Liver (tissue), 9 donors: ENCODE results near the gene TBL1Y. TPM values are rescaled to one million over a fixed set of nuclear protein-coding genes. Genes with fewer than 3 reads are reported as not detected.

Experiments used
- DNase-seq: peaks from one replicate; pipeline ENCODE4 v3.0.0-alpha.2; 2017; ENCODE audit warnings: low spot score
- H3K27ac ChIP-seq, 2 donors: one replicate each; pipeline ENCODE4 v1.7.0; 2013; ENCODE audit warnings: inconsistent platforms in 2 of 2, low read length in 2 of 2, control low read depth in 1 of 2, low read depth in 1 of 2, mild to moderate bottlenecking in 1 of 2
- H3K27me3 ChIP-seq, 4 donors: one replicate each; pipeline versions ENCODE4 v1.6.1 to v1.7.0; 2013; ENCODE audit warnings: low read length in 3 of 4, inconsistent platforms in 1 of 4, mild to moderate bottlenecking in 1 of 4, moderate library complexity in 1 of 4; ENCODE audit not compliant: control insufficient read depth in 4 of 4, insufficient read depth in 4 of 4
- H3K36me3 ChIP-seq, 4 donors: one replicate each; pipeline versions ENCODE4 v1.6.1 to v1.7.0; 2013; ENCODE audit warnings: low read length in 3 of 4, mild to moderate bottlenecking in 3 of 4, low read depth in 1 of 4, moderate library complexity in 1 of 4; ENCODE audit not compliant: control insufficient read depth in 4 of 4, insufficient read depth in 3 of 4
- H3K4me1 ChIP-seq, 4 donors: one replicate each; pipeline versions ENCODE4 v1.6.1 to v1.7.0; 2013; ENCODE audit warnings: low read length in 3 of 4, mild to moderate bottlenecking in 3 of 4, moderate library complexity in 1 of 4; ENCODE audit not compliant: control insufficient read depth in 4 of 4, insufficient read depth in 4 of 4
- H3K4me3 ChIP-seq, 3 donors: one replicate each; pipeline versions ENCODE4 v1.6.1 to v1.7.0; 2013; ENCODE audit warnings: low read length in 3 of 3, control low read depth in 1 of 3, low read depth in 1 of 3, mild to moderate bottlenecking in 1 of 3
- H3K9ac ChIP-seq, 2 donors: one replicate each; pipeline ENCODE4 v1.7.0; 2013; ENCODE audit warnings: low read length in 2 of 2, mild to moderate bottlenecking in 2 of 2, moderate library complexity in 2 of 2, control low read depth in 1 of 2, low read depth in 1 of 2
- H3K9me3 ChIP-seq, 4 donors: one replicate each; pipeline versions ENCODE4 v1.6.1 to v1.7.0; 2013; ENCODE audit warnings: low read length in 3 of 4; ENCODE audit not compliant: control insufficient read depth in 4 of 4
- EGR1 ChIP-seq, 2 donors: IDR thresholded peaks; 2 replicates each; pipeline ENCODE4 v1.6.1; 2016 to 2018; ENCODE audit warnings: antibody characterized with exemption in 2 of 2, low read depth in 2 of 2
- FOXA2 ChIP-seq: IDR thresholded peaks from 2 replicates; pipeline ENCODE4 v1.6.1; 2016; ENCODE audit warnings: antibody characterized with exemption
- GABPA ChIP-seq, 2 donors: IDR thresholded peaks in 1 of 2; conservative IDR thresholded peaks in 1 of 2; 2 replicates each; pipeline ENCODE4 v1.6.1; 2016; ENCODE audit warnings: antibody characterized with exemption in 2 of 2, mild to moderate bottlenecking in 1 of 2, moderate library complexity in 1 of 2
- HNF4G ChIP-seq: IDR thresholded peaks from 2 replicates; pipeline ENCODE4 v1.6.1; 2016; ENCODE audit warnings: antibody characterized with exemption
- JUND ChIP-seq, 2 donors: IDR thresholded peaks; 2 replicates each; pipeline ENCODE4 v1.6.1; 2016; ENCODE audit warnings: antibody characterized with exemption in 2 of 2
- NR2F2 ChIP-seq: IDR thresholded peaks from 2 replicates; pipeline ENCODE4 v1.6.1; 2016; ENCODE audit warnings: antibody characterized with exemption
- RAD21 ChIP-seq, 2 donors: IDR thresholded peaks; 2 replicates each; pipeline ENCODE4 v1.6.1; 2016; ENCODE audit warnings: antibody characterized with exemption in 2 of 2, mild to moderate bottlenecking in 2 of 2
- WGBS: extraction: QIAGEN DNeasy Blood & Tissue Kit; methylation state at CpG from one replicate; pipeline ENCODE4 v1.1.7; 2013; 5-methylcytosine and 5-hydroxymethylcytosine counted together
- polyA plus RNA-seq, 2 donors: library from polyadenylated mRNA; stranded (reverse) in 1 of 2; unstranded in 1 of 2; fragments of 200-250 nt in 1 of 2; fragments of >200 nt in 1 of 2; fragmentation: Nextera tagmentation in 1 of 2; extraction: Ambion mirVana in 1 of 2; gene quantifications; one replicate each; pipeline versions ENCODE4 v1.2.1 to v1.2.3, GENCODE V29; 2013 to 2015
- total RNA-seq, 2 donors: library from RNA; depleted of rRNA; stranded (reverse); fragments of >200 nt; gene quantifications; one replicate each; pipeline ENCODE4 v1.2.3, GENCODE V29; 2014
- TF ChIP-seq, protein P1 (sequence below): IDR thresholded peaks from 2 replicates; pipeline ENCODE4 v1.6.1; 2016; ENCODE audit warnings: antibody characterized with exemption
- TF ChIP-seq, protein P2 (sequence below): IDR thresholded peaks from 2 replicates; pipeline ENCODE4 v1.6.1; 2016; ENCODE audit warnings: antibody characterized with exemption, mild to moderate bottlenecking
- TF ChIP-seq, protein P3 (sequence below): IDR thresholded peaks from 2 replicates; pipeline ENCODE4 v1.6.1; 2016; ENCODE audit warnings: antibody characterized with exemption
- TF ChIP-seq, protein P4 (sequence below): IDR thresholded peaks from 2 replicates; pipeline ENCODE4 v1.6.1; 2016; ENCODE audit warnings: antibody characterized with exemption
- TF ChIP-seq, protein P5 (sequence below): fragments of 150-350 bp; IDR thresholded peaks from 2 replicates; pipeline ENCODE4 v1.5.1; 2017; ENCODE audit warnings: improper control_type of control experiment, low read depth, low read length; ENCODE audit not compliant: missing input control
- donor health status: healthy.
- donor health status: healthy.
- donor health status: healthy.
- donor health status: healthy.
- donor health status: healthy.

TBL1Y gene
- total and polyA plus RNA-seq, 4 donors, result 0.72 to 1.6 TPM; not detected in 2

DNA sequence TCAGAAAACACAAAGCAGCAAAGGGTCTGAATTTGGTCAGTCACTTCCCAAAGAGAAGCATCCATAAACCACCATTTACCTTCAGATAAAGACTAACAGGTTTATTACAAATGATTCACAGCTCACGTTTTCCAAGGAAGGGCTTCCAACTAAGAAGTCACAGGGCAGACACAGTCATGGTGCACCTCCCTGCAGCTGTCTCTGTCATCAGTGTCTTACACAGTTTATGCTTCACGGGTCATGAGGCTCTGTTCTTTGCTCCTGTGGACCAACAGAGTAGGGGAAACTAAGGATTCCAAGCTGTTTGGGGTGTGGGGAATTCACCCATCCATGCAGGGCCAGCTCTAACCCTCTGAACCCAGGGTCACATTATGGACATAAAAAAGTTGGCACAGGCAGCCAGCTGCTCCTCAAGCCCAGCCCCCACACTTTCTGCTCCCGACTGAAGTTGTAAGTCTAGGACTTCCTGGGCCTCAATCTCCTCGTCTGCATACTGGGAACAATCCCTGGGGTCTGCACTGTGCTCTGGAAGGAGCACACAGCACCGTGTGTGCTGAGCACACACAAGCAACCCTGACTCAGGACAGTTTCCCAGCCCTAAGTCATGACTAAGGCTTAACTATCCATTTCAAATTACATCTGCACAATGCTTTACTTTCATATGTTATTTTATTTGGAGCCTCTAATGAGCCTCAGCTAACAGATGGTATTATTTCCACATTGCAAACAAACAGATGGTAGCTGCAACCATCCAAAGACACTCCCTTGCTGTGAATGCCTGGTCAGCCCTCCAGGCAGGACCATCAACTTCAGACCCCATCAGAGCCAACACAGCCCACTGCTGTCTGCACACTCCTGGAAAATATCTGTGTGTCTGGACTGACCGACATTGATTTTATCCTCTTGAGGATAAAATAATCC is 214.9 kb downstream of the TBL1Y start:
- no peak for DNase-seq
- H3K36me3 ChIP-seq, result no peaks in the 10 kb centered on the region
- 50% methylated on average over 6 of the region's 6 CpGs for WGBS
- TF ChIP-seq, protein P1, sequence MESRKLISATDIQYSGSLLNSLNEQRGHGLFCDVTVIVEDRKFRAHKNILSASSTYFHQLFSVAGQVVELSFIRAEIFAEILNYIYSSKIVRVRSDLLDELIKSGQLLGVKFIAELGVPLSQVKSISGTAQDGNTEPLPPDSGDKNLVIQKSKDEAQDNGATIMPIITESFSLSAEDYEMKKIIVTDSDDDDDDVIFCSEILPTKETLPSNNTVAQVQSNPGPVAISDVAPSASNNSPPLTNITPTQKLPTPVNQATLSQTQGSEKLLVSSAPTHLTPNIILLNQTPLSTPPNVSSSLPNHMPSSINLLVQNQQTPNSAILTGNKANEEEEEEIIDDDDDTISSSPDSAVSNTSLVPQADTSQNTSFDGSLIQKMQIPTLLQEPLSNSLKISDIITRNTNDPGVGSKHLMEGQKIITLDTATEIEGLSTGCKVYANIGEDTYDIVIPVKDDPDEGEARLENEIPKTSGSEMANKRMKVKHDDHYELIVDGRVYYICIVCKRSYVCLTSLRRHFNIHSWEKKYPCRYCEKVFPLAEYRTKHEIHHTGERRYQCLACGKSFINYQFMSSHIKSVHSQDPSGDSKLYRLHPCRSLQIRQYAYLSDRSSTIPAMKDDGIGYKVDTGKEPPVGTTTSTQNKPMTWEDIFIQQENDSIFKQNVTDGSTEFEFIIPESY, result no peak
- TF ChIP-seq, protein P2, sequence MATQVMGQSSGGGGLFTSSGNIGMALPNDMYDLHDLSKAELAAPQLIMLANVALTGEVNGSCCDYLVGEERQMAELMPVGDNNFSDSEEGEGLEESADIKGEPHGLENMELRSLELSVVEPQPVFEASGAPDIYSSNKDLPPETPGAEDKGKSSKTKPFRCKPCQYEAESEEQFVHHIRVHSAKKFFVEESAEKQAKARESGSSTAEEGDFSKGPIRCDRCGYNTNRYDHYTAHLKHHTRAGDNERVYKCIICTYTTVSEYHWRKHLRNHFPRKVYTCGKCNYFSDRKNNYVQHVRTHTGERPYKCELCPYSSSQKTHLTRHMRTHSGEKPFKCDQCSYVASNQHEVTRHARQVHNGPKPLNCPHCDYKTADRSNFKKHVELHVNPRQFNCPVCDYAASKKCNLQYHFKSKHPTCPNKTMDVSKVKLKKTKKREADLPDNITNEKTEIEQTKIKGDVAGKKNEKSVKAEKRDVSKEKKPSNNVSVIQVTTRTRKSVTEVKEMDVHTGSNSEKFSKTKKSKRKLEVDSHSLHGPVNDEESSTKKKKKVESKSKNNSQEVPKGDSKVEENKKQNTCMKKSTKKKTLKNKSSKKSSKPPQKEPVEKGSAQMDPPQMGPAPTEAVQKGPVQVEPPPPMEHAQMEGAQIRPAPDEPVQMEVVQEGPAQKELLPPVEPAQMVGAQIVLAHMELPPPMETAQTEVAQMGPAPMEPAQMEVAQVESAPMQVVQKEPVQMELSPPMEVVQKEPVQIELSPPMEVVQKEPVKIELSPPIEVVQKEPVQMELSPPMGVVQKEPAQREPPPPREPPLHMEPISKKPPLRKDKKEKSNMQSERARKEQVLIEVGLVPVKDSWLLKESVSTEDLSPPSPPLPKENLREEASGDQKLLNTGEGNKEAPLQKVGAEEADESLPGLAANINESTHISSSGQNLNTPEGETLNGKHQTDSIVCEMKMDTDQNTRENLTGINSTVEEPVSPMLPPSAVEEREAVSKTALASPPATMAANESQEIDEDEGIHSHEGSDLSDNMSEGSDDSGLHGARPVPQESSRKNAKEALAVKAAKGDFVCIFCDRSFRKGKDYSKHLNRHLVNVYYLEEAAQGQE, result no peak
- TF ChIP-seq, protein P3, sequence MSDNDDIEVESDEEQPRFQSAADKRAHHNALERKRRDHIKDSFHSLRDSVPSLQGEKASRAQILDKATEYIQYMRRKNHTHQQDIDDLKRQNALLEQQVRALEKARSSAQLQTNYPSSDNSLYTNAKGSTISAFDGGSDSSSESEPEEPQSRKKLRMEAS, result no peak
- no peak for TF ChIP-seq EGR1 (IDR thresholded peaks at IDR 0.05; ENCODE audit: low read depth in 2 of 2)
- TF ChIP-seq NR2F2, result no peak
- TF ChIP-seq, protein P4, sequence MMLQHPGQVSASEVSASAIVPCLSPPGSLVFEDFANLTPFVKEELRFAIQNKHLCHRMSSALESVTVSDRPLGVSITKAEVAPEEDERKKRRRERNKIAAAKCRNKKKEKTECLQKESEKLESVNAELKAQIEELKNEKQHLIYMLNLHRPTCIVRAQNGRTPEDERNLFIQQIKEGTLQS, result no peak
- no peak for TF ChIP-seq JUND (IDR thresholded peaks at IDR 0.05)
- no peaks in the 10 kb centered on the region for H3K9me3 ChIP-seq
- H3K4me1 ChIP-seq, result no peaks in the 10 kb centered on the region
- no peak overlapping the region for H3K9ac ChIP-seq
- no peak overlapping the region for H3K27ac ChIP-seq
- H3K27me3 ChIP-seq, result peaks cover 0 to 2% (median 0%) of the 10 kb centered on the region in 4 donors
- no peak overlapping the region for H3K4me3 ChIP-seq

DNA sequence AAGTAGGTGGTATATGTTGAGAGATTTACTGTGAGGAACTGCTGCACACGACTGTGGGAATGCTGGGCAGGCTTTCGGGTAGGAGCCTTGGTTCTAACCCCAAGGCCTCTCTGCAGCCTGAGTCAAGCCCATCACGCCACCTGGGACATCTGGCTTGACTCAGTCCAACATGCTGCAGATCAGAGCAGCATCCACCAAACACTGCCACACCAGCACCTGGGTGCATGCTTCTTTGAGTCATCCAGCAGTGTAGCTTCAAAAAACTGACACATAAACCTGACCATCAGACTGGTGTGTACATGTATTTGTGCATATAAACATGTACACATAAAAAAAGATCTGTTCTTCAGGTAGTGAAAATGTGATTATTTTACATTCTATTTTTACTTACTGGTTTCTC is 217.7 kb downstream of the TBL1Y start:
- no peak overlapping the region for H3K9ac ChIP-seq
- H3K9me3 ChIP-seq, result no peaks in the 10 kb centered on the region
- H3K4me1 ChIP-seq, result no peaks in the 10 kb centered on the region
- H3K36me3 ChIP-seq, result no peaks in the 10 kb centered on the region
- H3K27me3 ChIP-seq, result no peaks in the 10 kb centered on the region
- DNase-seq, result no peak
- H3K4me3 ChIP-seq, result no peak overlapping the region
- WGBS, result 87% methylated on average over 3 of the region's 3 CpGs
- H3K27ac ChIP-seq, result no peak overlapping the region
- TF ChIP-seq, protein P4, result no peak
- TF ChIP-seq HNF4G (no peak), EGR1 (IDR thresholded peaks at IDR 0.05; ENCODE audit: low read depth in 2 of 2) (no peak), NR2F2 (no peak), GABPA (IDR thresholded peaks at IDR 0.05 in 1 of 2, conservative IDR thresholded peaks at IDR 0.05 in 1 of 2) (no peak), RAD21 (IDR thresholded peaks at IDR 0.05) (no peak), FOXA2 (no peak)
- TF ChIP-seq, protein P5, sequence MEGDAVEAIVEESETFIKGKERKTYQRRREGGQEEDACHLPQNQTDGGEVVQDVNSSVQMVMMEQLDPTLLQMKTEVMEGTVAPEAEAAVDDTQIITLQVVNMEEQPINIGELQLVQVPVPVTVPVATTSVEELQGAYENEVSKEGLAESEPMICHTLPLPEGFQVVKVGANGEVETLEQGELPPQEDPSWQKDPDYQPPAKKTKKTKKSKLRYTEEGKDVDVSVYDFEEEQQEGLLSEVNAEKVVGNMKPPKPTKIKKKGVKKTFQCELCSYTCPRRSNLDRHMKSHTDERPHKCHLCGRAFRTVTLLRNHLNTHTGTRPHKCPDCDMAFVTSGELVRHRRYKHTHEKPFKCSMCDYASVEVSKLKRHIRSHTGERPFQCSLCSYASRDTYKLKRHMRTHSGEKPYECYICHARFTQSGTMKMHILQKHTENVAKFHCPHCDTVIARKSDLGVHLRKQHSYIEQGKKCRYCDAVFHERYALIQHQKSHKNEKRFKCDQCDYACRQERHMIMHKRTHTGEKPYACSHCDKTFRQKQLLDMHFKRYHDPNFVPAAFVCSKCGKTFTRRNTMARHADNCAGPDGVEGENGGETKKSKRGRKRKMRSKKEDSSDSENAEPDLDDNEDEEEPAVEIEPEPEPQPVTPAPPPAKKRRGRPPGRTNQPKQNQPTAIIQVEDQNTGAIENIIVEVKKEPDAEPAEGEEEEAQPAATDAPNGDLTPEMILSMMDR, result no peak
- TF ChIP-seq, protein P3, result no peak
- TF ChIP-seq, protein P1, result no peak
